IMR-90 (cell line): Measurements from ENCODE around the gene DNAH5. TPM values are rescaled to one million over a fixed set of nuclear protein-coding genes. Genes with fewer than 3 reads are reported as not detected.
"Not testable (repeated sequence)": the region's sequence is repeated elsewhere in the genome, so short reads cannot be mapped to it uniquely, and the experiment has no call there.

Source experiments
- ATAC-seq: fragments of 200-7000 bp; cut with Tn5 transposase; 2 replicates; pipeline ENCODE4 v1.9.1; 2020; ENCODE audit warnings: low read depth, mild to moderate bottlenecking, moderate library complexity
- BruUV-seq: library from RNA; stranded (reverse); fragments of 400-500 nt; replicated peaks from 2 replicates; lab custom pipeline; 2021; lab: Mats Ljungman, UMichigan
- CTCF ChIA-PET: fragments of 300-600 bp; formaldehyde crosslinking; extraction: SDS; loops from one replicate; lab custom pipeline; 2021; ENCODE audit warnings: antibody characterized with exemption; lab: Yijun Ruan, JAX
- POLR2A ChIA-PET: fragments of 300-600 bp; sonication (Branson Sonifier 250); formaldehyde crosslinking; loops from one replicate; lab custom pipeline; 2022; ENCODE audit warnings: antibody characterized with exemption; ENCODE audit not compliant: unreplicated experiment; lab: Charles Lee
- DNase-seq: peaks from one replicate; pipeline ENCODE4 v3.0.0; 2013
- H2AFZ ChIP-seq: replicated peaks from 2 replicates; pipeline ENCODE3; 2013; ENCODE audit warnings: low read length, mild to moderate bottlenecking; ENCODE audit not compliant: poor library complexity
- H2AK5ac ChIP-seq: 2 replicates; pipeline ENCODE4 v1.6.1; 2013; ENCODE audit warnings: low read depth, low read length, inconsistent platforms
- H2AK9ac ChIP-seq: replicated peaks from 2 replicates; pipeline ENCODE3; 2013; ENCODE audit warnings: mild to moderate bottlenecking, low read depth, low read length, moderate library complexity; ENCODE audit not compliant: poor library complexity
- H2BK120ac ChIP-seq: 2 replicates; pipeline ENCODE4 v1.6.1; 2013; ENCODE audit warnings: low read depth, low read length, inconsistent platforms
- H2BK15ac ChIP-seq: 3 replicates; pipeline ENCODE4 v1.6.1; 2013; ENCODE audit warnings: low read depth, low read length, inconsistent platforms
- H2BK20ac ChIP-seq: 2 replicates; pipeline ENCODE4 v1.6.1; 2013; ENCODE audit warnings: low read depth, mild to moderate bottlenecking, inconsistent platforms, low read length, moderate library complexity
- H2BK5ac ChIP-seq: 2 replicates; pipeline ENCODE4 v1.6.1; 2013; ENCODE audit warnings: mild to moderate bottlenecking, low read depth, low read length, inconsistent platforms; ENCODE audit not compliant: poor library complexity, severe bottlenecking
- H3K14ac ChIP-seq: replicated peaks from 2 replicates; pipeline ENCODE4 v1.6.1; 2013; ENCODE audit warnings: low read depth, low read length, inconsistent platforms
- H3K18ac ChIP-seq: 2 replicates; pipeline ENCODE4 v1.6.1; 2013; ENCODE audit warnings: low read depth, low read length, control low read depth
- H3K23ac ChIP-seq: 2 replicates; pipeline ENCODE4 v1.6.1; 2013; ENCODE audit warnings: low read depth, low read length, inconsistent platforms
- H3K27ac ChIP-seq: 2 replicates; pipeline ENCODE4 v1.5.1; 2013; ENCODE audit warnings: mild to moderate bottlenecking, control low read depth, low read length; ENCODE audit not compliant: insufficient read depth
- H3K27me3 ChIP-seq: 2 replicates; pipeline ENCODE4 v1.6.1; 2013; ENCODE audit warnings: low read length; ENCODE audit not compliant: control insufficient read depth, insufficient read depth
- H3K36me3 ChIP-seq: 2 replicates; pipeline ENCODE4 v1.6.1; 2013; ENCODE audit warnings: low read length, mixed read lengths; ENCODE audit not compliant: control insufficient read depth, insufficient read depth
- H3K4ac ChIP-seq: 2 replicates; pipeline ENCODE4 v1.6.1; 2013; ENCODE audit warnings: low read depth, low read length, inconsistent platforms
- H3K4me1 ChIP-seq: 2 replicates; pipeline ENCODE4 v1.6.1; 2013; ENCODE audit warnings: low read length, mixed read lengths; ENCODE audit not compliant: control insufficient read depth, insufficient read depth
- H3K4me2 ChIP-seq: 2 replicates; pipeline ENCODE4 v1.6.1; 2013; ENCODE audit warnings: low read depth, mild to moderate bottlenecking, control low read depth, low read length, moderate library complexity
- H3K4me3 ChIP-seq: 2 replicates; pipeline ENCODE4 v1.5.1; 2013; ENCODE audit warnings: low read depth, mild to moderate bottlenecking, control low read depth, low read length, moderate library complexity; ENCODE audit not compliant: insufficient read depth
- H3K56ac ChIP-seq: 2 replicates; pipeline ENCODE4 v1.6.1; 2013; ENCODE audit warnings: low read length, inconsistent platforms; ENCODE audit not compliant: insufficient read depth; ENCODE audit errors: extremely low read depth
- H3K79me1 ChIP-seq, 2 experiments: 2 replicates each; pipeline ENCODE4 v1.6.1; 2013; ENCODE audit warnings: low read length in 2 of 2, inconsistent platforms in 1 of 2, low read depth in 1 of 2
- H3K9ac ChIP-seq: 2 replicates; pipeline ENCODE4 v1.6.1; 2013; ENCODE audit warnings: low read depth, low read length, control low read depth
- H3K9me1 ChIP-seq: 2 replicates; pipeline ENCODE4 v1.6.1; 2013; ENCODE audit warnings: low read length, inconsistent platforms; ENCODE audit not compliant: insufficient read depth
- H3K9me3 ChIP-seq: 2 replicates; pipeline ENCODE4 v1.6.1; 2013; ENCODE audit warnings: low read length; ENCODE audit not compliant: control insufficient read depth, insufficient read depth
- H4K20me1 ChIP-seq: 2 replicates; pipeline ENCODE4 v1.6.1; 2013; ENCODE audit warnings: low read length, inconsistent platforms; ENCODE audit not compliant: insufficient read depth
- H4K5ac ChIP-seq: 2 replicates; pipeline ENCODE4 v1.6.1; 2013; ENCODE audit warnings: mild to moderate bottlenecking, low read depth, low read length, control low read depth
- H4K8ac ChIP-seq, 2 experiments: 2 replicates each; pipeline ENCODE4 v1.6.1; 2013; ENCODE audit warnings: low read depth in 2 of 2, low read length in 2 of 2, control low read depth in 1 of 2, inconsistent platforms in 1 of 2
- H4K91ac ChIP-seq: 2 replicates; pipeline ENCODE4 v1.6.1; 2013; ENCODE audit warnings: low read depth, low read length, inconsistent platforms; ENCODE audit not compliant: insufficient read depth
- MAZ ChIP-seq: IDR thresholded peaks from 2 replicates; pipeline ENCODE4 v1.6.1; 2012; ENCODE audit warnings: low read depth, mild to moderate bottlenecking, low read length, improper control_type of control experiment, moderate library complexity, borderline replicate concordance
- POLR2A ChIP-seq: IDR thresholded peaks from 2 replicates; pipeline ENCODE4 v1.6.1; 2012; ENCODE audit warnings: mild to moderate bottlenecking, low read depth, low read length
- RFX5 ChIP-seq: IDR thresholded peaks from 2 replicates; pipeline ENCODE4 v1.8.0; 2012; ENCODE audit warnings: low read depth, mild to moderate bottlenecking, low read length, moderate library complexity
- WGBS, 2 experiments: methylation state at CpG; one replicate each; pipeline versions ENCODE4 v1.1.5 to v1.1.7; 2013; ENCODE audit warnings: missing lambda C conversion rate in 2 of 2; ENCODE audit not compliant: insufficient read length in 1 of 2; ENCODE audit errors: extremely low coverage in 2 of 2; 5-methylcytosine and 5-hydroxymethylcytosine counted together
- dilution Hi-C: fragments of 300-500 bp; cut with HindIII; formaldehyde crosslinking; loops from one replicate; pipeline ENCODE4 v1.14.3; 2018; ENCODE audit warnings: low sequenced_read_pairs; ENCODE audit not compliant: unreplicated experiment
- in situ Hi-C: fragments of 300-500 bp; cut with MboI; formaldehyde crosslinking; loops from 3 replicates; pipeline ENCODE4 v1.14.3; 2019; ENCODE audit warnings: low sequenced_read_pairs, inconsistent platforms, mixed read lengths
- intact Hi-C: fragments of 100-400 bp; cut with micrococcal nuclease; formaldehyde crosslinking; loops from 2 replicates; pipeline ENCODE4 v1.10.0; 2022
- polyA plus RNA-seq, 3 experiments: library from polyadenylated mRNA; depleted of rRNA; stranded (reverse); fragments of >200 nt; gene quantifications; 2 replicates each; pipeline ENCODE4 v1.2.3, GENCODE V29; 2012; ENCODE audit warnings: low replicate concordance in 1 of 3
- total RNA-seq: library from RNA; depleted of rRNA; stranded (reverse); fragments of >200 nt; gene quantifications from 2 replicates; pipeline ENCODE4 v1.2.3, GENCODE V29; 2012

DNAH5 gene
- total and polyA plus RNA-seq, 2 of the 4 experiments (the other 2 are of a cell fraction) = 1.9 to 4.3 TPM

- ChIA-PET CTCF (no interaction called here), POLR2A (no interaction called here)
- H3K18ac ChIP-seq = no peak overlapping the region
- H3K9me1 ChIP-seq = 0 out of 2 replicates have a peak, but pooled peaks cover 3% of the 10 kb centered on the region
- no peak overlapping the region for H3K56ac ChIP-seq
- ATAC-seq (no peak), DNase-seq (no peak)
- no peak overlapping the region for H4K5ac ChIP-seq
- H3K9me3 ChIP-seq = no peaks in the 10 kb centered on the region
- no CpG with 5 or more reads among the region's 5 CpGs for WGBS, 2 experiments
- TF ChIP-seq RFX5 (no peak), POLR2A (no peak), MAZ (no peak)
- no peak overlapping the region for H4K8ac ChIP-seq
- no peak overlapping the region for H2AFZ ChIP-seq
- no peaks in the 10 kb centered on the region for H3K27me3 ChIP-seq
- in situ Hi-C loops = no loop called here
- intact Hi-C loops = no loop called here
- peaks cover 2% of the 10 kb centered on the region; the same call in 1 of the 2 replicates for H3K4me1 ChIP-seq
- H3K9ac ChIP-seq = no peak overlapping the region
- BruUV-seq = no TSS peak
- H4K91ac ChIP-seq = no peak overlapping the region
- peaks cover 14% of the 10 kb centered on the region for H3K36me3 ChIP-seq
- H2AK9ac ChIP-seq = no peak overlapping the region
- no peak overlapping the region for H3K4me3 ChIP-seq
- H3K27ac ChIP-seq = no peak overlapping the region
- H3K23ac ChIP-seq = no peak overlapping the region
- no peak overlapping the region for H2BK5ac ChIP-seq
- no peaks in the 10 kb centered on the region for H3K79me1 ChIP-seq
- no peaks in the 10 kb centered on the region for H4K20me1 ChIP-seq
- H3K4me2 ChIP-seq = no peak overlapping the region
- H2BK120ac ChIP-seq = no peak overlapping the region
- H2AK5ac ChIP-seq = no peak overlapping the region
- no peak overlapping the region for H2BK15ac ChIP-seq
- H2BK20ac ChIP-seq = no peak overlapping the region
- dilution Hi-C loops = no loop called here
- no peak overlapping the region for H3K4ac ChIP-seq
- no peak overlapping the region for H3K14ac ChIP-seq
These were observed 140.2 kb downstream of the DNAH5 start for GRCh38 chr5:13804336-13804735.

GRCh38 chr5:13798569-13798968 lies 145.9 kb downstream of the DNAH5 start:
- H4K5ac ChIP-seq, H2AFZ ChIP-seq, H3K23ac ChIP-seq, H4K91ac ChIP-seq, H3K4ac ChIP-seq, ATAC-seq, H2BK20ac ChIP-seq, POLR2A ChIA-PET, H2AK9ac ChIP-seq, H2BK15ac ChIP-seq, H3K4me1 ChIP-seq, in situ Hi-C loops, H3K27ac ChIP-seq, H3K9ac ChIP-seq, H2AK5ac ChIP-seq, H4K8ac ChIP-seq, H3K4me3 ChIP-seq, H2BK5ac ChIP-seq, H3K27me3 ChIP-seq, H2BK120ac ChIP-seq, H3K14ac ChIP-seq, H4K20me1 ChIP-seq, H3K9me1 ChIP-seq, intact Hi-C loops, H3K9me3 ChIP-seq, CTCF ChIA-PET, dilution Hi-C loops, H3K36me3 ChIP-seq, H3K56ac ChIP-seq, DNase-seq, BruUV-seq, H3K4me2 ChIP-seq, H3K18ac ChIP-seq, H3K79me1 ChIP-seq: not testable (repeated sequence)
- no CpG with 5 or more reads among the region's 2 CpGs for WGBS, 2 experiments
